Hepatocyte (in vitro differentiated cells): Measurements from ENCODE around the gene KCNJ1.

Experiments
- EZH2 ChIP-seq: fragments of 200-600 bp; sonication (generic); IDR thresholded peaks from 2 replicates; pipeline ENCODE4 v1.6.1; 2016; ENCODE audit warnings: antibody characterized with exemption, mild to moderate bottlenecking, borderline replicate concordance
- TF ChIP-seq, protein P1 (sequence below): fragments of 200-600 bp; sonication (generic); IDR thresholded peaks from 2 replicates; pipeline ENCODE4 v1.5.1; 2016; ENCODE audit warnings: antibody characterized with exemption, mild to moderate bottlenecking; ENCODE audit not compliant: poor library complexity

DNA sequence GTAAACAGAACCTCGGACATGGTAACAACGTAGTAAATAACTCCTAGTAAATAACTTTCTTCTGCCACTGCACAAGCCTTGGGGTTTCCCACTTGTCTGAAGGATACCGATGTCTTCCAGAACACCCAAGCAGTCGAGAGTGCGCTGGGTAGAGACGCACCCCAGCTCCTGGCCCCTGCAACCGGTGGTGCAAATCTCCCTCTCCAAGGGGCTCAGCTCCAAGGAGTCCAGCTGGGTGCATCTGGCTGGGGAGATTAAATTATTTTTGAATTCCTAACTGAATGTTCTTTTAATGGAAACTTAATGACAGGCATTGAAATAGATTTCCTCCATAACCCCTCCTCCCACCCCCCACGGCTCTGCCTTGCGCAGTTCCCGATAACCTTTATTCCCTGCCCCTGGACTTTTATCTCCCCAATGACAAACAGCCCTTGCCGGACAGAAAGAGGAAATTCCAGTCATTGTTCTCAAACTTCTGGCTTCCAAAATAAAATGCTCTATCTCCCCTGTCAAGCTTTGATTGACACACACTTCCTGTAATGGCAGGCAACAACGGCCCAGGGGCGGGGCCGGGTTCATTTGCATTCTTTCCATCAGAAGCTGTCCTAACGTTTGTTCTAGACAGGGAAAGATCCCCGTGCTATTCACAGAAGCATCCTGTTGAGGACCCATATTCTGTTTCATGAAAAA is 31.2 kb downstream of the KCNJ1 start:
- no peak for TF ChIP-seq EZH2
- TF ChIP-seq, protein P1, sequence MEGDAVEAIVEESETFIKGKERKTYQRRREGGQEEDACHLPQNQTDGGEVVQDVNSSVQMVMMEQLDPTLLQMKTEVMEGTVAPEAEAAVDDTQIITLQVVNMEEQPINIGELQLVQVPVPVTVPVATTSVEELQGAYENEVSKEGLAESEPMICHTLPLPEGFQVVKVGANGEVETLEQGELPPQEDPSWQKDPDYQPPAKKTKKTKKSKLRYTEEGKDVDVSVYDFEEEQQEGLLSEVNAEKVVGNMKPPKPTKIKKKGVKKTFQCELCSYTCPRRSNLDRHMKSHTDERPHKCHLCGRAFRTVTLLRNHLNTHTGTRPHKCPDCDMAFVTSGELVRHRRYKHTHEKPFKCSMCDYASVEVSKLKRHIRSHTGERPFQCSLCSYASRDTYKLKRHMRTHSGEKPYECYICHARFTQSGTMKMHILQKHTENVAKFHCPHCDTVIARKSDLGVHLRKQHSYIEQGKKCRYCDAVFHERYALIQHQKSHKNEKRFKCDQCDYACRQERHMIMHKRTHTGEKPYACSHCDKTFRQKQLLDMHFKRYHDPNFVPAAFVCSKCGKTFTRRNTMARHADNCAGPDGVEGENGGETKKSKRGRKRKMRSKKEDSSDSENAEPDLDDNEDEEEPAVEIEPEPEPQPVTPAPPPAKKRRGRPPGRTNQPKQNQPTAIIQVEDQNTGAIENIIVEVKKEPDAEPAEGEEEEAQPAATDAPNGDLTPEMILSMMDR, result no peak
